GM12878 (cell line): ENCODE results near the gene DYNC1H1.

Experiments
- CEBPB ChIP-seq, 2 experiments: fragments of 150-350 bp in 1 of 2; IDR thresholded peaks; 2 replicates each; pipeline ENCODE4 v1.6.1; 2012 to 2014; ENCODE audit warnings: low read depth in 2 of 2, low read length in 2 of 2, borderline replicate concordance in 1 of 2, inconsistent platforms in 1 of 2
- RCOR1 ChIP-seq: conservative IDR thresholded peaks from 2 replicates; pipeline ENCODE4 v1.6.1; 2012; ENCODE audit warnings: low read depth, low read length, improper control_type of control experiment
- SUZ12 ChIP-seq: fragments of 200-600 bp; sonication (generic); IDR thresholded peaks from one replicate; pipeline ENCODE4 v1.6.1; 2018; ENCODE audit warnings: antibody characterized with exemption, mild to moderate bottlenecking; ENCODE audit not compliant: unreplicated experiment
- ZBTB33 ChIP-seq: fragments of 450-650 bp; IDR thresholded peaks from 2 replicates; pipeline ENCODE4 v1.6.1; 2017; ENCODE audit warnings: mild to moderate bottlenecking
- TF ChIP-seq, protein P1 (sequence below), 3 experiments: IDR thresholded peaks in 2 of 3; conservative IDR thresholded peaks in 1 of 3; 2 replicates each; pipeline ENCODE4 v1.5.1; 2011; ENCODE audit warnings: low read depth in 3 of 3, low read length in 3 of 3, mild to moderate bottlenecking in 3 of 3, control low read depth in 2 of 3, moderate library complexity in 2 of 3, inconsistent platforms in 1 of 3, mixed read lengths in 1 of 3; ENCODE audit not compliant: control insufficient read depth in 2 of 3, insufficient read depth in 1 of 3; ENCODE audit errors: extremely low read depth in 1 of 3

GRCh38 chr14:102018251-102018650 lies 53.9 kb downstream of the DYNC1H1 start:
- TF ChIP-seq, protein P1, sequence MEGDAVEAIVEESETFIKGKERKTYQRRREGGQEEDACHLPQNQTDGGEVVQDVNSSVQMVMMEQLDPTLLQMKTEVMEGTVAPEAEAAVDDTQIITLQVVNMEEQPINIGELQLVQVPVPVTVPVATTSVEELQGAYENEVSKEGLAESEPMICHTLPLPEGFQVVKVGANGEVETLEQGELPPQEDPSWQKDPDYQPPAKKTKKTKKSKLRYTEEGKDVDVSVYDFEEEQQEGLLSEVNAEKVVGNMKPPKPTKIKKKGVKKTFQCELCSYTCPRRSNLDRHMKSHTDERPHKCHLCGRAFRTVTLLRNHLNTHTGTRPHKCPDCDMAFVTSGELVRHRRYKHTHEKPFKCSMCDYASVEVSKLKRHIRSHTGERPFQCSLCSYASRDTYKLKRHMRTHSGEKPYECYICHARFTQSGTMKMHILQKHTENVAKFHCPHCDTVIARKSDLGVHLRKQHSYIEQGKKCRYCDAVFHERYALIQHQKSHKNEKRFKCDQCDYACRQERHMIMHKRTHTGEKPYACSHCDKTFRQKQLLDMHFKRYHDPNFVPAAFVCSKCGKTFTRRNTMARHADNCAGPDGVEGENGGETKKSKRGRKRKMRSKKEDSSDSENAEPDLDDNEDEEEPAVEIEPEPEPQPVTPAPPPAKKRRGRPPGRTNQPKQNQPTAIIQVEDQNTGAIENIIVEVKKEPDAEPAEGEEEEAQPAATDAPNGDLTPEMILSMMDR (IDR thresholded peaks at IDR 0.05 in 2 of 3, conservative IDR thresholded peaks at IDR 0.05 in 1 of 3; ENCODE audit: control insufficient read depth in 2 of 3, extremely low read depth in 1 of 3, insufficient read depth in 1 of 3, low read depth in 3 of 3, low read length in 3 of 3): no peak
- TF ChIP-seq SUZ12 (no peak), ZBTB33 (no peak), CEBPB (IDR thresholded peaks at IDR 0.05; ENCODE audit: borderline replicate concordance in 1 of 2, low read depth in 2 of 2, low read length in 2 of 2) (no peak), RCOR1 (no peak)
